GM15510 (cell line): Measurements from ENCODE around the gene BRD1.

Experiments used
- POLR2A ChIP-seq: IDR thresholded peaks from 3 replicates; pipeline ENCODE4 v1.6.1; 2011; ENCODE audit warnings: borderline replicate concordance; ENCODE audit not compliant: insufficient read length; ENCODE audit errors: extremely low read depth

BRD1 gene

GRCh38 chr22:49827853-49828598 is at the start of gene BRD1:
BRD1 (minus strand) TSS chr22:49827873; CDS start chr22:49824317, 3,556 bp downstream.
- TF ChIP-seq POLR2A, result peak; percentile 66

DNA sequence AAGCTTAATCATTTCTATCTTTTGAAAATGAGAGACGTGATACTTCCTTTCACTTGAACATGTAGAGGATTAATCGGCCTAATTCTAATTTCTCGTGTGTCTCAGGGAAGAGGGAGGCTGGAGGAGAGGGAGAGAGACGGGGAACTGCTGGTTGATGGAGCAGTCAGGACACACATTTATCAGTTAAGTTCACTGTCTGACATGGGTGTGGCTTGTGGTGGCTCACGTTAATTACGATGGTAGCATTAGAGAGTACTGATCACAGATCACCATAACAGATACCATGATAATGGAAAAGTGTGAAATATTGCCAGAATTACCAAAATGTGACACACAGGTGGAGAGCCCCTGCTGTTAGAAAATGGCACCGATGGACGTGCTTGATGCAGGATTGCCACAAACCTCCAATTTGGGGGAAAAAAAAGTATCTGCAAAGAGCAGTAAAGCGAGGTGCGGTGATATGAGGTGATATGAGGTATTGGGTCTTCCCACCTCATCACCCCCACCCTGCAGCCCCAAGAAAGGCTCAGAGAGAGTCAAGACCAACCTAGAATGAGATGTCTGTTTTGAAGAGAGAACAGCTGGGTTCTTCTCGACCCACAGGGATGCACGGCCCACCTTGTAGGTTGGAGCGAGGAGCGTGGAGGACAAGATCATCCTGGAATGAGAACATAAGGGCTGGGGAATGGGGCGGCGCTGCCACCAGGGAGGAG is 45.7 kb upstream of the BRD1 start:
- TF ChIP-seq POLR2A, result no peak

DNA sequence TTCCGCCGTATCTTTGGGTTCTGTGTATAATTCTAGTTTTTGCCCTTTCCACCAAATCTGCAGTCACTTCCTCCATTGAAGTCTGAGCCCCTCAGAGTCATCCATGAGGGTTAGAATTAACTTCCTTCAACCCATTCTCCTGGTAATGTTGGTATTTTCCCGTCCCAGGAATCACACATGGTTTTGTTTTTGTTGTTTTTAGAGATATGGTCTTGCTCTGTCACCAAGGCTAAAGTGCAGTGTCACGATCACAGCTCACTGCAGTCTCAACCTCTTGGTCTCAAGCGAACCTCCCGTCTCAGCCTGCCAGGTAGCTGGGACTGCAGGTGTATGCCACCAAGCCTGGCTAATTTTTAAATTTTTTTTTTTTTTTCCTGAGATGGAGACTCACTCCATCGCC is 44.7 kb upstream of the BRD1 start:
- no peak for TF ChIP-seq POLR2A

GRCh38 chr22:49871482-49871881 is 43.8 kb upstream of the BRD1 start:
- no peak for TF ChIP-seq POLR2A

GRCh38 chr22:49869845-49870712 is 42.4 kb upstream of the BRD1 start:
- no peak for TF ChIP-seq POLR2A

- TF ChIP-seq POLR2A, result no peak
Measured at GRCh38 chr22:49869086-49869830, 41.6 kb upstream of the BRD1 start.

GRCh38 chr22:49867303-49868265 is 39.9 kb upstream of the BRD1 start:
- no peak for TF ChIP-seq POLR2A

GRCh38 chr22:49866646-49867045 is 39.0 kb upstream of the BRD1 start:
- no peak for TF ChIP-seq POLR2A

GRCh38 chr22:49866134-49866533 is 38.5 kb upstream of the BRD1 start:
- TF ChIP-seq POLR2A, result no peak

DNA sequence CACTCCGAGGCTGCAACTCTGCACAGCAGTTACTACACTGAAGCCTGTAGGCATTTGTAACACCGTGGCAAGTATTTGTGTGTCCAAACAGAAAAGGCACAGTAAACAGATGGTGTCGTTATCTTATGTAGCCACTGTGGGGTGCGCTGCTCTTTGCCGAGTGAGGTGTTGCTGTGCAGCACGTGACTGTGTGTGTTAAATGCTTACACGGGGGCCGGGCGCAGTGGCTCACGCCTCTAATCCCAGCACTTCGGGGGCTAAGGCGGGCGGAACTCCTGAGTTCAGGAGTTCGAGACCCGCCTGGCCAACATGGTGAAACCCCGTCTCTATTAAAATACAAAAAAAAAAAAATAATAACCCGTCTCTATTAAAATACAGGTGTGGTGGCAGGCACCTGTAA is 37.5 kb upstream of the BRD1 start:
- no peak for TF ChIP-seq POLR2A

DNA sequence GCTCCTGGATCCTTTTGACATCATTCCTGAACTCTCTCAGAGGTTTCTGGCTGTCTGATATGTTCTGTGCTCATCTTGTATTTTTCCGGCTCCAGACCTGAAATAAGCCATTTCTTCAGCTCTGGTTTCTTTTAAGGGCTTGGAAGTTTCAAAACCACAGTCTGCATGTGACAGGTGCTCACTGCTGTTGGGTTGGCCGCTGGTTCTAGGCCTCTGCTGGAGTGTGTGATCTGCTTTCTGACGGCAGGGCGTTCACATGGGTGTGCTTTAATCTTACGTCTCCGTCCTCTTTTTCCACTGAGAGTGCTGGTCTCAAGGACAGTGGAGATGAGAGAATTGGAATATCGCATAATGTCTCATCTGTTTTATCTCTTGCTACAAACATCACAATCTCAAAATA is 36.3 kb upstream of the BRD1 start:
- no peak for TF ChIP-seq POLR2A

DNA sequence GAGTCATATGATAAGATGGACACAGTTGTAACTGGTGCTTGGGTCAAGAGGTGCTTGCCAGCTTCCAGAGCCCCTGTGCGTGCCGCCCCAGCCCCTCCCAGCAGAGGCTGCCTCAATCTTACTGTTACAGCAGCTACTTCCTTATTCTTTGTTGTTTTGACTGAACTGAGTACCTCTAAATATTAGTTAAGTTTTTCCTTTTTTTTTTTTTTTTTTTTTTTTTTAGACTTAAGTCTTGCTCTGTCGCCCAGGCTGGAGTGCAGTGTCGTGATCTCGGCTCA is 34.8 kb upstream of the BRD1 start:
- no peak for TF ChIP-seq POLR2A

DNA sequence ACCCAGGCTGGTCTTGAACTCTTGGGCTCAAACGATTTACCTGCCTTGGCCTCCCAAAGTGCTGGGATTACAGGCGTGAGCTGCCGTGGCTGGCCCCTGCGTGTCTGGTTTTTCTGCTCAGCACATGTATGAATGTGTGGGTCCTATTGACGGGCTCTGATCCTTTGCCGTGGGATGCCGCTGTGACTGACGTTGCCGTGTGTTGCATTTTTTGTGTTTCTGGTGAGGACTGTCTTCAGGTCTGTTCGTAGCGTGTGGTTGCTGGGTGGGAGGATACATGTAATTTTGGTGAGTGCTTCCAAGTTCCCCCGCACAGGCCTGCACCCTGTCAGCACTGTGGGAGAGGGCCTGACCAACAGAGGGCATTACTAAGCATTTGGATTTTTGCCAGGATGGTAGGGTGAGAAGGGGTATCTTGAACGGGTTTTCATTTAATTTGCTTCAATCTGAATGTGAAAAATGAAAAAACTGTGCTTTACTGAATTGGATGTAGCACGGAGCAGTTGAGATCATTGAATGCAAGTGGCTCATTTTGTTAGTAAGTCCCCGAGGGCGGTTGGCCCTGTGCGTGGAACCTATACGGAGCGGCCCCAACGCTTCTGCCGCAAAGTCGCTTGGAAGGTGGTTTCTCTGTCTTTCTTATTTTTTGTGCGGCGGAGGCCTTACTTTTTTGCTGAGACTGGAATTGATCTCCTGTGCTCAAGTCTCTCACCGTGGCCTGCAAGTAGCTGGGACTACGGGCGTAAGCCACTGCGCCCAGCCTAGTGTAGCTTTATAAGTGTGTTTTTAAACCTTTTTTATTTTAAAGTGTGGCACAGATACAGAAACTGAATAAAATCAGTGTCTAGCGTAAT is 34.2 kb upstream of the BRD1 start:
- no peak for TF ChIP-seq POLR2A
